ENCODE data around the gene NLRP3.
A peak's percentile ranks its signal among the peaks of the same experiment; 100 is the strongest.
"Not testable (repeated sequence)": the region's sequence is repeated elsewhere in the genome, so short reads cannot be mapped to it uniquely, and the experiment has no call there.

NLRP3 gene

DNA sequence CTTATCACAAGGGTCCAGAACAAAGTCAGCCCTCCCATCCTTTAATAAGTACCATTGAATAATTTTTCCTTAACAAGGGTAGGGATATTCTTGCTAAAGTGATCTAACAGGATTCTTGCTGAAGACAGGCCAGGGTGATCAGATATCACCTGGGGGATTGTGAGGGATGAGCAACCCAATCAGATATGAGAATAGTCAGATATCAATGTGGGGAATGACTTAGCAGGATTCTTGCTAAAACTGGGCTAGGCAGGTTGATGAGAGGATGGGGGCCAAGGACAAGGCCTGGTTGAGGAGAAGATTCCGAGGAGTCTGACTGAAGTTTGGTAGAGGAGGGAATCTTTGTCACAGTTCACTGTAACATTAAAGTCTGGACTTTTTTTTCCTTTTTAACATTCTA, 23.9 kb upstream of the NLRP3 start:
- no peak for DNase-seq

DNA sequence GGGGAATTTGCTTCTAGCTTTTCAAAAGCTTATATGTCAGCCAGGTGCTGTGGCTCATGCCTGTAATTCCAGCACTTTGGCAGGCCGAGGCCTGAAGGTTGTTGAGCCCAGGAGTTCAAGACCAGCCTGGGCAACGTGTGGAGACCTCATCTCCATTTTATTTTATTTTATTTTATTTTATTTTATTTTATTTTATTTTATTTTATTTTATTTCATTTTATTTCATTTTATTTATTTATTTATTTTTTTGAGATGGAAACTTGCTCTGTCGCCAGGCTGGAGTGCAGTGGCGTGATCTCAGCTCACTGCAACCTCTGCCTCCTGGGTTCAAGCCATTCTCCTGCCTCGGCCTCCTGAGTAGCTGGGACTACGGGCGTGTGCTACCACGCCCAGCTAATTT, 20.9 kb upstream of the NLRP3 start:
- DNase-seq, result not testable (repeated sequence)

DNA sequence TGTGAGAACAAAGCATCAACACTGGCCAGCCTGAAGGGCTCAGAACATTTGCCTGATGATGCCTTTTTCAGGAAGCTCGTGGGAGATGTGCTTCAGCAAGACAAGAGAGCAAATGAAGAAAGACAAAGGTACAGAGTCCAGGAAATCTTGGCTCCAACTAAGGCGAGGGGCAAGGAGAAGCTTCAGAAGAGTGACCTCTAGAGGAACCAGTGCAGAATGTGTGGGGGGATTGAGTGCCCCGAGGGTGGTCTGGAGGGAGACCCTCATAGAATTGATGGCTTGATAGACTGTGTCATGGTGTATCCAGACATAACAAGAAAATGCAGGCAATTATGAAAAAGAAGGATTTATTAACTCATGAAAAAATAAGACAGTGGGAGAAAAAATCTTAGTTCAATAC, 15.3 kb upstream of the NLRP3 start:
- no peak for DNase-seq

DNA sequence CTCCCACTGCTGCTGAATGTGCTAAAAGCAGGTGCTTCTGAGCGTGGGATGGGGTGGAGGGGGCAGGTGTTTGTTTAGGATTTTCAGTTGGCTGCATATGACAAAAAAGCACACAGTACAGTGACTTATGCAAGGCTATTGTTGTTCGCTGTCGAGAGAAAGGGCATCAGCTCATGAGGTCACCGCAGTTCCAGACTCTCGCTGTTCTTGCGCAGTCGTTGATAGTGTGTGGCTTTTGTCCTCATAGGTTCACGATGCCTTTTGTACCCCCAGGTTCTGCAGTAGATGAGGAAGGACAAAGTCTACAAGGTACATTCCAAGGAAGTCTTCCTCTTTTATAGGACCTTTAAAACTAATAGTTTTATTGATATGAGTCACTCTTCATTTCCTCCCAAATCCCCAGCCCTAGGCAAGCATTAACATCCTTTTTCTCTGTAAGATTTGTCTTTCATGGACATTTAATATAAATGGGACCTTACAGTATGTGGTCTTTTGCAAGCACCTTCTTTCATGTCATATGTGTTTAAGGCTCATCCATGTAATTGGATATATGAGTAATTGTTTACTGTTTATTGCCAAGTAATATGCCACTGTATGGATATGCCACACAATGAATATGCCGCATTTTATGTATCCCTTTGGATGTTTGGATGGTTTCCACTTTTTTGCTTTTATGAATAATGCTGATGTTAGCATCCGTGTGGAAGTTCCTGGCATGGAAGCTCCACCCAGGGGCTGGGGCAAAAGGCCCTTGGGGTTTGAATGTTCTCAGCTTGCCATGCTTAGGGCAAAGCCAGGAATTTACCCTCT, 14.5 kb upstream of the NLRP3 start:
- no peak for DNase-seq

DNA sequence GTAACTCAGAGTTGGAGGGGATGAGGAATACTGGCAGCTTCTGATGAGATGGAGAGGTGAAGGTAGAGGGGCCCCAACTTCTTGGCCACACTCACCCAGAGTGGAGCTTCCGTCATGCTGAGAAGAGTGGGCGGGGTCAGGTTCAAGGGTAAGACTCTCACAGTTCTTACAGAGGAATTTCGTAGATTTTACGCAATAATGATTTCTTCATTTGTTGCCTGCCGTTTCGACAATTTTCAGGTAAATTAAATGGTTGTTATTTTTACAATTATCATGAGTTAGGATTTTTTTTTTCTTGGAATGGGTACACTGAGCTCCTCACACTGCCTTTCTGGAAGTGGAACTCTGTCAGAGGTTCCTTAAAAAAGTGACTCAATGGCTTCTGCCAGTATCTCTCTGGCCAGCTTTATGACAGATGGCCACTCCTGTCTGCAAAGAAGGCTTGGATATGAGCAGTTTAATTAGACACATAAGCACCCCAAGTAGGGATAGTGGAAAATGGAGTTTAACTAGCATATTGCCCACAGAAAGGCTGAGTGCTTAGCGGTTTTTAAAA, 13.8 kb upstream of the NLRP3 start:
- no peak for DNase-seq

DNA sequence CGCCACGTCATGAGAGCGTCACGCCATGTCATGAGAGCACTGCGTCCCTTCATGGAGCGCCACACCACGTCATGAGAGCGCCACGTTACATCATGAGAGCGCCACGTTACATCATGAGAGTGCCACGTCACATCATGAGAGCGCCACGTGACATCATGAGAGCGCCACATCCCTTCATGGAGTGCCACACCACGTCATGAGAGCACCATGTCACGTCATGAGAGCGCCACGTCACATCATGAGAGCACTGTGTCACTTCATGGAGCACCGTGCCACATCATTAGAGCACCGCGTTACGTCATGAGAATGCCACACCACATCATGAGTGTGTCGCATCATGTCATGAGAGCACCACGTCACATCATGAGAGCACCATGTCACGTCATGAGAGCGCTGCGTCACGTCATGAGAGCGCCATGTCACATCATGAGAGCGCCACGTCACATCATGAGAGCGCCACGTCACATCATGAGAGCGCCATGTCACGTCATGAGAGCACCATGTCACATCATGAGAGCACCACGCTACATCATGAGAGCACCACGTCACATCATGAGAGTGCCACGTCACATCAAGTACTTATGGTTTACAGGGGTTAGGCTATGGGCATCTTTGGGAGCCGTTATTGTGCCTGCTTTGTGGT, 9.8 kb upstream of the NLRP3 start:
- DNase-seq, result no peak

DNA sequence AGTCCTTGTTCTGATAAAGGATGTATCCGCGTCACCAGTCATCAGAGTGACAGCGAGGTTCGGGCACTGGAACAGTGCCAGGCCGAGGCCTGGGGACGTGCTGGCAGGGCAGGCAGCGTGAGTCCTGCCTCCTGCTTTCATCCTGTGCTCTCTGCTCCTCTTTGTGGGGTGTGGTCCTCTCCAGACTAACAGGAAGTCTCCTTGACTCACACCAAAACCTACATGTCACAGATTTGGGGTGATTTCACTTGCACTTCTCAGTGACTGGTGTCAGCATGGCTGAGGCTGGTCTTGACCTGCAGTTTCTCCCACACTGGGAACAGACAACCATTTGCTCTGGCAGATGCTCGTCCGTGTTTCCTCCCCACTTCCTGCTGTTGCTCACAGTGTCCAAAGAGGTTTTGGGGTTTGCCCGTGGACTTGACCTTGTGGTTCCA, 8.8 kb upstream of the NLRP3 start:
- peak; percentile 79 for DNase-seq

DNA sequence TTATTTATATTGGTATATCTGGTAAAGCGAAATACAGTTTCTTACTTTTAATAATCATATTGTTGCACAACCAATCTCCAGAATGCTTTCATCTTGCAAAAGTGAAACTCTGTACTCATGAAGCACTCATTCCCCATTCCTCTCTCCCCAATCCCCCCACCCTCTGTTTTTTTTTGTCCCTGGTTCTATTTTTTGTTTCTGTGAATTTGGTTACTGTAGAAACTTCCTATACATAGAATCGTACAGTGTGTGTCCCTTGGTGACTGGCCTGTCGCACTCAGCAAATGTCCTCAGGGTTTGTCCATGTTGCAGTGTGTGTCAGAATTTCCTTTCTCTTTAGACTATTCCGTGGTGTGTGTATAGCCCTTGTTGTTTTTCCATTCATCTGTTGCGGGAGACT, 7.9 kb upstream of the NLRP3 start:
- peak; percentile 29 for DNase-seq

DNA sequence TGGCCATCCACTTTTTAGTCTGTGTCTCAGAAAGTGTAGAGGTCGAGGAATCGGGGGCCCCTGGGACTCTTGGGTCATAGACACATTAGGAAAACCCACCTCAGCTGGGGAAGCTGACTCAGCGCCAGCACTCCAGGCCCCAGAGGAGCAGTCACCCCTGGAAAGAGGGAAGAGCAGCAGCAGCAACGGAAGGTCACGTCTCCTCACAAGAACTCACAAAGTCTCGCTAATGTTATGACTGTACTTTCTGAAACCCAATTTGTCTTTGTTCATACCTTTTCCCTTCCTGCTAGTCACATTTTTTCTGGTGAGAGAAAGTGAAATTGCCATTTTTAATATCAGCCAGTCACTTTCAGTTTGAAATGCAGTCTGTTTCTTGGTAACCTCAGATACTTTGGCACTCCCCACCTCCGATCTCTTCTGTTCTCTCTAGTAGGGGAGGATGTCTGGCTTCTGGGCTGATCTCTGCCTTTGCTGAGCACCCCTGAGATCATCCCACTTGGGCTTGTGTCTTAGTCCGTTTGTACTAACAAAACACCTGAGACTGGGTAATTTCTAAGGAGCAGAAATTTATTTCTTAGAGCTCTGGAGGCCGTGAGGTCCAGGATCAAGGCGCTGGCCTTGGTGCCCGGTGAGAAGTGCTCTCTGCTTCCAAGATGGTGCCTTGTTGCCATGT, 6.0 kb upstream of the NLRP3 start:
- peak; percentile 50 for DNase-seq

DNA sequence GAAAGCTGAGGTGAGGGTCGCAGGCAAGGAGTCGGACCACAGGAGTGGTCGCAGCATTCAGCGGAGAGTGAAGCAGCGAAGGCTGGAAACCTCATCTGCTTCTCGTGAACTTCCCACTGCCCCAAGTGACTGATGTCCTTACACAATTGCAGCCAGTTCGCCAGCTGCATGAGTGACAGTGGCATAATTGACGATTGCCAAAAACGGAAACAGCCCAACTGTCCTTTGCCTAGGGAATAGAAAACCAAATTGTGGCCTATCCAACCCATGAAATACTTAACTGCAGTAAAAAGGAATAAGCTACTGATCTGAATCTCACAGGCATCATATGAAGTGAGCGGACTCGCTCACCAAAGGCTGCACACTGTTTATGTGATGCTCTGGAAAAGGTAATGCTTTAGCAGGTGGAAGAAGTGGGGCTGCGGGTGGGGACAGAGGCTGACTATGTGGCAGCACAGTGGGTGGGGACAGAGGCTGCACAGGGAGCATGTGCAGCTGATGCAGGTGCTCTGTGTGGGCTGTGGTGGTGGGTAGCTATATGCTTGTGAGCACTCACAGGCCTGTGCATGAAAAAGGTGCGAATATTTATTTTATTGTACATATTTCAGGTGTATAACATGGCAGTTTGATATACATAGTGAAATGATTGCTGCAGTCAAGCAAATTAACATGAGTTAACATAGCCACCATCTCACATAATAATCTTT, 4.2 kb upstream of the NLRP3 start:
- no peak for DNase-seq

DNA sequence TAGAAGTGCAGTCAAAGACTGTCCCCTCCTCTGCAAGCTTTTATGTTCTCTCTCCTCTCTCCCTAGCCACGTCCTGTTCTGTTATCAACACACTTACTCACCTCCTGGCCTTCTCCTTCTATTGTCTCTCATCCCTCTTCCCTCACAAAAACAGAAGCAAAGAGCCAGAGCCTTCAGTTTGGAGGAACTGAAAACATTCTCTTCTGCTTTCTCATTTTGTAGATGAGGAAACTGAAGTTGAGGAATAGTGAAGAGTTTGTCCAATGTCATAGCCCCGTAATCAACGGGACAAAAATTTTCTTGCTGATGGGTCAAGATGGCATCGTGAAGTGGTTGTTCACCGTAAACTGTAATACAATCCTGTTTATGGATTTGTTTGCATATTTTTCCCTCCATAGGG, 1.9 kb downstream of the NLRP3 start:
- no peak for DNase-seq

DNA sequence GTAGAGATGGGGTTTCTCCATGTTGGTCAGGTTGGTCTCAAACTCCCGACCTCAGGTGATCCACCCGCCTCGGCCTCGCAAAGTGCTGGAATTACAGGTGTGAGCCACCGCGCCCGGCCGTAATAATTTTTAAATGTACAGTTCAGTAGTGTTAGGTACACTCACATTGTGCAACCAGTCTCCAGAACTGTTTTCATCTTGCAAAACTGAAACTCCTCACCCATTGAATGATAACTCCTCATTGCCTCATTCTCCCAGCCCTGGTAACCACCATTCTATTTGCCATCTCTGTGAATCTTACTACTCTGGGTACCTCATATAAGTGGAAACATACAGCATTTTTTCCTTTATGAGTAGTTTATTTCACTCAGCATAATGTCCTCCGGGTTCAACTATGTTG, 3.4 kb downstream of the NLRP3 start:
- no peak for DNase-seq

DNA sequence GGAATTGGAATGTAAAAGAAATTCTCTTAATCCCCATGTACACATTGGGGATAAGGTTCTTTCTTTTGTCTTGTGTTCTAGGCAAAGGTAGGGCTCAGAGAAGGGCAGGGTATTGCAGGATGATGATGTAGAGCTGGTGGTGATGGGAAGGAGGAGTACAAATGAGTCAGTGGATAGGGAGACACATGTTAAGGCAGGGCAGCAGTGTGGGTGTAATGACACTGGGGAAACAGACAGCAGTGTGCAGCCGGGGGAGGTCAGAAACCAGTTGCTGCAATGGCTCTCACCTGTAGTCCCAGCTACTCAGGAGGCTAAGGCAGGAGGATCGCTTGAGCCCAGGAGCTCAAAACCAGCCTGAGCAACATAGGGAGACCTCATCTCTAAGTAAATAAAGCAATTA, 5.1 kb downstream of the NLRP3 start:
- DNase-seq, result no peak

DNA sequence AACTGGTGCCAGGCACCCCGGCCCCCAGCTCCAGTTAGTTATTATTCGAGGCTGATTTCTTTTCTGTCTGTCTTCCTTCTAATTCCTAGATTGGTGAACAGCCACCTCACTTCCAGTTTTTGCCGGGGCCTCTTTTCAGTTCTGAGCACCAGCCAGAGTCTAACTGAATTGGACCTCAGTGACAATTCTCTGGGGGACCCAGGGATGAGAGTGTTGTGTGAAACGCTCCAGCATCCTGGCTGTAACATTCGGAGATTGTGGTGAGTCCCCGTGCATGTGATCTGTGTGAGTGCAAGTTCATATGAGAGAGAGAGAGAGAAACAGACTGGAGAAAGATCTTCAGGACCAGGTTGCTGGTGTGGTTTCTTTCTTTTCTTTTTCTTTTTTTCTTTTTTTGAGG, 13.5 kb downstream of the NLRP3 start:
- DNase-seq, result no peak

DNA sequence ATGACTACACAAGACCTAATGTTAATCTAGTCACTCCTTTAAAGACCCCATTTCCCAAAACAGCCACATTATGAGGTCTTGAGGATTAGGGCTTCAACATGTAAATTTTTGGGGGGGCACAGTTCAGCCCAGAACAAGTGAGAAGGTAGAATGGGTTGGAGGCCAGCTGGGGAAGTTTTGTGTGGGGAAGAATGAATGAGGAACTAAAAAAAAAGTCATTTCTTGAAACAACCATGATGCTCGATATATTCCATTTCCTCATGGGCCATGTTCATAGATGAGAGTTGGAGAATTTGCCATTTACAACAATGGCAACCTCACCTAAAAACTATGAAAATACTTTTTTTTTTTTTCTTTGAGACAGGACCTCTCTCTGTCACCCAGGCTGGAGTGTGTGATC, 14.5 kb downstream of the NLRP3 start:
- no peak for DNase-seq

DNA sequence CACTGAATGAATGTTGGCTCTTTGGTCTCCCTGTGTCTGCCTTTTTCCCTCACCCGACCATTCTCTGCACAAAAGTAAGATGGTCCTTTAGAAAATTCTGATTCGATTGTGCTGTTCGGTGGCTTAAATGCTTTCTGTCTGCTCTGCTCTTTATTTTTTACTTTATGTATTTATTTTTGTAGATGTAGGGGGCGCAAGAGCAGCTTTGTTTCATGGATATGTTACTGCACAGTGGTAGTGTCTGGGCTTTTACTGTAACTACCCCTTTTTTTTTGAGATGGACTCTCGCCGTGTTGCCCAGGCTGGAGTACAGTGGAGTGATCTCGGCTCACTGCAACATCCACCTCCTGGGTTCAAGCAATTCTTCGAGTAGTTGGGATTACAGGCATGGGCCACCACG, 15.7 kb downstream of the NLRP3 start:
- DNase-seq, result no peak

DNA sequence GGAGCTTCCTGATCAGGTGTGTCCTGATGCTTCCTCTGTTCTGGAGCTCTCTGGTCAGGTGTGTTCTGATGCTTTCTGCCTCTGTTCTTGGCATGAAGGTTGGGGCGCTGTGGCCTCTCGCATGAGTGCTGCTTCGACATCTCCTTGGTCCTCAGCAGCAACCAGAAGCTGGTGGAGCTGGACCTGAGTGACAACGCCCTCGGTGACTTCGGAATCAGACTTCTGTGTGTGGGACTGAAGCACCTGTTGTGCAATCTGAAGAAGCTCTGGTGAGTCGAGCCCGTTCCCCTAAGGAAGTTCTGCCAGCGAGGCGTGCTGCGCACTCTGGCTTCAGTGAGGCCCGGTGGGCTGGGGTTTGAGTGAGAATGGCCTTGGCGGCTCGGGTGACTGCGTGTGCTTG, 18.0 kb downstream of the NLRP3 start:
- DNase-seq, result no peak

DNA sequence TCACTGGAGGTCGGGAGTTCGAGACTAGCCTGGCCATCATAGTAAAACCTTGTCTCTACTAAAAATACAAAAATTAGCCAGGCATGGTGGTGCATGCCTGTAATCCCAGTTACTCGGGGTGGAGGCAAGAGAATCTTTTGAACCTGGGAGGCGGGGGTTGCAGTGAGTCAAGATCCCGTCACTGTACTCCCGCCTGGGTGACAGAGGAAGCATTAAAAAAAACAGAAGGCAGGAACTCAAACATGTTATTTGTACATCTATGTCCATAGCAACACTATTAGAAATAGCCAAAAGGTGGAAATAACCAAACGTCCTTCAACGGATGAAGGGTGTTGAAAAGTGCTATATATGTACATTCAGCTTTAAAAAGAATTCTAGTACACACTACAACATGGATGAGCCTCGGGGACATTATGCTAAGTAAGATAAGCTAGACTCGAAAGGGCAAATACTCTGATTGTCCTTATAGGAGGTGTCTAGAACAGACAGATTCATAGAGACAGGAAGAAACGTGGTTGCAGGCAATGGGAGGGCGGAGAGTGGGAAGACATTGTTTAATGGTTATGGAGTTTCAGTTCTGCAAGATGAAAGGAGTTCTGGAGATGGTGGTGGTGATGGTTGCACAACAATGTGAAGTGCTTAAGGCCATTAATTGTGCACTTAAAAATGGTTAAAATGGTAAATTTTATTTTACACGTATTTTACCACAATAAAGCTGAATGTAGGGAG, 19.2 kb downstream of the NLRP3 start:
- no peak for DNase-seq

DNA sequence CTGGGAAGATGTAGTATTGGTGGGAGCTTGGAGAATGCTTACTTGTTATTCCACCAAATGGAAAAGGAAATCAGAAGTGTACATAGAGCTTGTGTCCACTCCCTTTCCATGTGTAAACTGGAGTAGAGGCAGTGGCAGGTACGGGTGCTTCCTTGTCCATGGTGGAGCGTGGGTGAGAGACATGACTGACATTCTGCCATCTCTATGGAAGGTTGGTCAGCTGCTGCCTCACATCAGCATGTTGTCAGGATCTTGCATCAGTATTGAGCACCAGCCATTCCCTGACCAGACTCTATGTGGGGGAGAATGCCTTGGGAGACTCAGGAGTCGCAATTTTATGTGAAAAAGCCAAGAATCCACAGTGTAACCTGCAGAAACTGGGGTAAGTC, 19.8 kb downstream of the NLRP3 start:
- DNase-seq, result no peak

DNA sequence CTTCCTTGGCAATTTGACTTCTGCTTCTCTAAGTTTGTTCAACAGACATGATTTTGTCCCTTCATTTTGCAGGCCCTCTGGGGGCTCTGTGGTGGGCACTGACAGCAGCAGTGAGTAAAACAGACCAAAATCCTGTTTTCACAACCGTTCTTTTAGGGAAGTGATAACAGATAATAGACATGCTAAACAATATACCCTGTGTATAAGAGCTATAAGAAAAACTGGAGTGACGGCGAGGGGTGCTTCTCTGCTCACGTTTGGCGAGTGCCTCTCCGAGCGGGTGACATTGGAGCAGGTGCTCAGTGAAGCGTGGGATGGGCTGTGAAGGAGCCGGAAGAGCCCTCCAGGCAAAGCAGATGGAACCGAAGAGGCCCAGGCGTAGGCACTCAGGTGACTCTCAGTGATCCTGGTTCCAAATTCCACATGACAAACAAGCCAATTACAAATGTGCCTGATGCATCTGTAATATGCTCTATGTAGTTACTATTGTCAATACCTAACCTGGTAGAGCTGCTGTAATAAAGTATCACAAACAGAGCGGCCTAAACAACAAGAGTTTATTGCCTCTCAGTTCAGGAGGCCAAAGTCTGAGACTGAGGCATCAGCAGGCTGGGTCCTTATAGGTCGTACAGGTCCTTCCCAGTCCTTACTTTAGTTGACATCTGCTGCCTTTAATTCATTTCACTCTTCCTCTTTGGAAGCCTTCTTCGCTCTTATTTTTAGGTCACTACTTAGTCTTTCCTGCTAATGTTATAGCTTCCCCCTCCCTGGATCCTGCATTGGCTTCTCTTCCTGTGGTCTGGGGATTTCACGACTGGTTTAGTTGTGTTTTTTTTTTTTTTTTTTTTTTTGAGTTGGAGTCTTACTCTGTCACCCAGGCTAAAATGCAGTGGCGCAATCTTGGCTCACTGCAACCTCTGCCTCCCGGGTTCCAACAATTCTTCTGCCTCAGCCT, 21.9 kb downstream of the NLRP3 start:
- DNase-seq, result no peak

DNA sequence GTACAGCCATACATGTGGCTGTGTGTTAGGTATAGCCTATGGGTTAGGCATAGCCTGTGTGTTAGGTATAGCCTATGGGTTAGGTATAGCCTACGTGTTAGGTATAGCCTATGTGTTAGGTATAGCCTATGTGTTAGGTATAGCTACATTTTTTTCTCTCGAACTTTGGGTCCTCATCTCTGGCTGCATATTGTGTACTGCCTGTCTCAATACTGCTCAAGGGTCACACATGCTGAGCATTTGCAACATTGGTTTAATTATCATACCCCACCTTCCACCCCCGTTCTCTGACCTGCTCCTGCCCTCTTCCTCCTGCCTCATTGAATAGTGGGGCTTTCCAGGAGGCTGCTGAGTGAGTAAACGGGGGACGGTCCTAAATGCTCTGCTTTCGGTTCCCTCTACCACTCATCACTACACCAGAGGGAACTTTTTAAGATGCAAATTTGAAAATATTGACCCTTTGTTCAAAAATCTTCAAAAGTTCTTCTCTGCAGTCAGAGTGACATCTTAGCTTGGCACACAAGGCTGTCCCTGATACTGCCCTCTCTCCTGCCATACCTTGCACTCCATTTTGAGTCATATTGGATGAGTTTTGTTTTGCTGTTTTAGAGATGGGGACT, 24.1 kb downstream of the NLRP3 start:
- peak; percentile 23 for DNase-seq
